Right ventricle myocardium superior (tissue), 1 donor: ENCODE results near the gene MBD3. TPM values are rescaled to one million over a fixed set of nuclear protein-coding genes. Genes with fewer than 3 reads are reported as not detected.
"Not testable (repeated sequence)": the region's sequence is repeated elsewhere in the genome, so short reads cannot be mapped to it uniquely, and the experiment has no call there.

Source experiments
- ATAC-seq: fragments of 200-7000 bp; cut with Tn5 transposase; one replicate; pipeline ENCODE4 v1.9.1; 2020; ENCODE audit warnings: mild to moderate bottlenecking; ENCODE audit not compliant: poor library complexity
- DNase-seq: peaks from one replicate; pipeline ENCODE4 v3.0.0-alpha.2; 2020
- intact Hi-C: fragments of 100-400 bp; cut with DNase I; formaldehyde crosslinking; loops from one replicate; pipeline ENCODE4 v1.11.2; 2022
- total RNA-seq: library from RNA; stranded (reverse); fragmentation: NEBNext Ultra II Directional; extraction: Animal tissue kit (Norgen Biotek cat#: 25700); gene quantifications from one replicate; pipeline ENCODE4 v1.2.1, GENCODE V29; 2021
- donor health status: DM: no; HTN: yes; CAD: no; lungs with severe emphysema.

Gene MBD3
- total RNA-seq, 1 donor from 2014 or later, result 52.4 TPM

DNA sequence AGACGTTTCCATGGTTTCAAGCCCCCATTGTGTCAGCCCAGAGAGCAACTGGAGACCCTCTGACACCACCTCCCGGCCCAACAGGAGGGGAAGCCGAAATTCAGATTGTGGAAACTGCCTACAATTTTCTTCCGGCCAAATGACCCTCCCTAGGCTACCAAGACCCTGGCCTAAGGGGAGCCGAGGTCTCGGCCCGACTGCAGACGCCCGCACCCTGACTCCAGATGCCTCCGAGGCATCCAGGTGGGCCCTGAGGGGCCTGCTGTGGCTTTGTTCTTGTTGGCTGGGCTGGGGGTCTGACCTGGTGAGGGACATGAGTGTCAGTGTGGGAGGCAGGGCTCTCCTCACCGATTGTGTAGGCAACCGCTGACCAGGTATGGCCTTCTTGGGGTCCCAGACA lies 34.1 kb downstream of the MBD3 start:
- ATAC-seq (no peak), DNase-seq (no peak)
- intact Hi-C loops, result no loop called here

DNA sequence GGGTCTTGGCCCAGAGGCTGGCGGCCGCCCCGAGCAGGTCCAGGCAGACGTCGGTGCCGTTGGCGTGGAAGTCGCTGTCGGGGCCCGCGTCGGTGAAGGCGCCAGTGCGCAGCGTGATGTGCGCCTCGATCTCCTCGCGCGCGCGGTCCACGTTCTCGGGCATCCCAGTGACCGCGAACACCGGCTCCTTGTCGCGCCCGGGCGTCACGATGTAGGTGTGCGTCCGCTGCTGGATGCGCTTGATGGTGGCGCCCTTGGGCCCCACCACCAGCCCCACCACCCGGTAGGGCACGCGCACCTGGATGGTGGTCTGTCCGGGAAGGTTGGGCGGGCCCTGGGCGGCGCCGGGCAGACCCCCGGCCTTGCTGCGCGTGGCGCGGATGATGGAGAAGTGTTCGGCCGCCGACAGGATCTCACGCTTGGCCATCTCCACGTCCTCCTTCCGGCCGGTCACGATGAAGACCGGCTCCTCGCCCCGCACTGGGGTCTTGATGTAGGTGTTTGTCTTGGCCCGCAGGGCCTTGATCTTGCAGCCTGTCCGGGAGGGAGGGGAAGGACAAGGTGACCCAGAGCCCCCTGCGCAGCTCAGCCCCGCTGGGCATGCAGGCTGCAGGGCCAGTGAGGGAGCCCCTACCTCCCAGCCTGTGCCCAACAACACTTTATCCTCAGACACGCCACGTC lies 36.1 kb downstream of the MBD3 start:
- ATAC-seq, result no peak
- intact Hi-C loops, result no loop called here
- no peak for DNase-seq

DNA sequence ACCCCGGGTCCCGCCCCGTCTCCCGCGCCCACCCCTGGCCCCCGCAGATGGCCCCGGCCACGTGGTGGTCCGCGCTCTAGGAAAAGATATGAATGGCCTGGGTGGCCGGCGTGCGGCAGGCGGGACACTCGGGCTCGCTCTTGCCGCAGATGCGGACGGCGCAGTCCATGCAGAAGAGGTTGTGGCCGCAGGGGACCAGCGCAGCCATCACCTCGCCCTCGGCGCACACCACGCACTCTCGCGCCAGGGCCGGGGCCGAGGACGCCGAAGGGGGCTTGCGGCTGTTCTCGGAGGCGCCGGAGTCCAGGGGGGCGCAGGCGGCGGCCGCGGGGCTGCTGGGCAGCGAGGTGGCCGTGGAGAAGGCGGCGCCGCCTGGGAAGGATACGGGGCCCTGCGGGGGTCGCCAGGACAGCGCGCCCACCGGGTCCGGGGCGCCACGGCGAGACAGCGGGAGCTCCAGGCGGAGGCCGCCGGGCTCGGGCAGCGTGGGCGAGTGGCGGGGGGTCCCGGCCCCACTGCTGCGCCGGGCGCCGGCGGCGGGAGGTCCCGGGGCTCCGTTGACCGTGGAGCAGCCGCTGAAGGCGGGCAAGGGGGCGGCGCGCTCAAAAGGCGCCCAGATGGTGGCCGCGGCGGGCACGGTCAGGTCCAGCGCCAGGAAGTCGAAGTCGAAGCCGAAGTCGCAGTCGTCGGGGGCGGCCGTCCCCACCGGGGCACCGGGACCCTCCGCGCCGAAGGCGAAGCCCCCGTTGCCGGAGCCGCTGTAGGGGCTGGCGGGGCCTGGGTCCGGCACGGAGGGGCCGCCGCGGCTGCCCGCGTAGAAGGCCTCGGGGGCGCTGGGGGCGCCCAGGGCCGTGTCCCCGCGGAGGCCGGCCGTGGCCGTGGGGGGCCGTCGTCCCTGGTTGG lies 36.9 kb downstream of the MBD3 start:
- DNase-seq (no peak), ATAC-seq (no peak)
- intact Hi-C loops, result no loop called here

DNA sequence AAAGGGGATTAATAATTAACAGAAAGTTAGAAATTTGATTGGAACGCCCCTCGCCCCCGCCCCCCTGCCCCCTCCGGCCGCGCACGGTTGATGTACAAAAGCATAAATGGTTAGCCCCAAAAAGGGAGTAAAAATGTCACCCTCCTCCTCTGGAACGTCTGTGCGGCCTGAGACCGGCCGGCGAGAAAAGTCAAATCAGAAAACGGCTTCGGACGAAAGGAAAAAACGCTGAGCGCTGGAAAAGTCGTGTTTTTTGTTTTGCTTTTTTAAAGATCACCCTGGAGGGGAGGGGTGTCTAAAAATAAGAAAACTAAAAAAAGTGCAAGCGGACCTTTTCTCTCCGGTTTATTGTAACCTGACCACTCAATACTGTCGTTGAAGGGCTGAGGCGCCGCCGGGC lies 37.7 kb downstream of the MBD3 start:
- intact Hi-C loops, result no loop called here
- no peak for DNase-seq
- no peak for ATAC-seq

DNA sequence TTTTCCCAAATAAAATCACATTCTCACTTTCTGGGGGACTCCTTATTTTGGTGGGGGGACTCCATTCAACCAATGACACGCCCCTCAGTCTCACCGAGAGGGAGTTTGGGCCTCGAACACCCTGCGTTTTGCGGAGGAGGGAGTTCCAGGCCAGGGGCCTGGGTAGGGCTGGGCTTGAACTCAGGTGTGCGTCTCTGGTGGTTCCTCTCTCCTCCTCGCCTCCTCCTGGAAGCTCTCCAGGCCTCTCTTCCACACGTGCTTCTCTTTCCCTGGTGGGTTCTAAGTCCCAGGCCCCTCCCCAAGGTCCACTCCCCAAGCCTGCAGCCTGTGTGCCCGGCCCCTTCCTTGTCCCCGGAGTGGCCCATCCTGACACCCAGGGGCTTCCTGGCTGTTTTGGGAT lies 39.2 kb downstream of the MBD3 start:
- ATAC-seq (no peak), DNase-seq (no peak)
- intact Hi-C loops, result no loop called here

DNA sequence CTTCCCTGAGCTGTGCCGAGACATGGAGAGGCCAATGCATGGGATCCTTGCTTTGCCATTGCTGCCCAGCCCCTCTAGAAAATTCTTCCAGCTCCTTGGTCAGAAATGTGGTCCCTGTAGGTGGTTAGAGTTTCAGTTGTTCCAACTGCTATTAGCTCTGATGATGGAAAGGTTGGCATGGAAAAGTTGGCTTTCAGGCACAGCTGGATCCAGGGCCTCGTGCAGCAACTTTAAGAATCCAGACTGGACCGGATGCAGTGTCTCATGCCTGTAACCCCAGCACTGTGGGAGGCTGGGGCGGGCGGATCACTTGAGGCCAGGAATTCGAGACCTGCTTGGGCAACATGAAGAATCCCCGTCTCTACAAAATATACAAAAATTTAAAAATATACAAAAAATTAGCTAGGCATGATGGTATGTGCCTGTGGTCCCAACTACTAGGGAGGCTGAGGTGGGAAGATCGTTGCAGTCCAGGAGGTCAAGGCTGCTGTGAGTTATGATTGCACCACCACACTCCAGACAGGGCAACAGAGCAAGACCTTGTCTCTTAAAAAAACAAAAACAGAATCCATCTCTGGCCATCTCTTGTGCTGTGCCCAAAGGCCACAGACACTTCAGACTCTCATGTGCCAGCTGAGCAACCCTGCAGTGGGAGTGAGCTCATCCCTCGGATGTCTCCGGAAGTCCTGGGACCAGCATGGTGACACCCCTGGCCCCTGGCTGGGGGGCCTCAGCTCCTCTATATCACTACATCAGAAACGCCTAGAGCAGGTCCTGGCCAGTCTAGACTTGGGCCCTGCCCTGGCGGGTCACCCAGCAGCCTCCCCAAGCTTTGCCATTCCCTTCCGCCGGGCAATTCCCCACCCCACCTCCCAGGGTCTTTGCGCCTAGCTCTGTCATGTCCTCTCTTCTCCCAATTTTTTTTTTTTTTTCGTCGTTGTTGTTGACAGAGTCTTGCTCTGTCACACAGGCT lies 41.3 kb downstream of the MBD3 start:
- no peak for ATAC-seq
- intact Hi-C loops, result no loop called here
- DNase-seq, result no peak

DNA sequence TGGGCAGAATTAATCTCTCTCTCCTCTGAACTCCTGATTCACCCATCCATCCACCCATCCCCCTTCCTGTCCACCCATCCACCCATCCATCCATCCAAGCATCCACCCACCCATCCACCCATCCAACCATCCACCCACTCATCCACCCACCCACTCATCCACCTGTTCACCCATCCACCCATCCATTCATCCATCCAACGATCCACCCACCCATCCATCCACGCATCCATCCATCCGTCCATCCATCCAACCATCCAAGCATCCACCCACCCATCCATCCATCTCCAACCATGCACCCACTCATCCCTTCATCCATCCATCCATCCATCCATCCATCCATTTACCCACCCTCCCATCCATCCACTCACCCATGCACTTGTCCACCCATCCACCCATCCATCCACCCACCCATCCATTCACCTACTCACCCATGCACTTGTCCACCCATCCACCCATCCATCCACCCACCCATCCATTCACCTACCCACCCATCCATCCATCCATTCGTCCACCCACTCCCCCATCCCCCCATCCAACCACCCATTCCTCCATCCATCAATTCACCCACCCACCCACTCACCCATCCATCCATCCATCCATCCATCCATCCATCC lies 43.2 kb downstream of the MBD3 start:
- no peak for ATAC-seq

DNA sequence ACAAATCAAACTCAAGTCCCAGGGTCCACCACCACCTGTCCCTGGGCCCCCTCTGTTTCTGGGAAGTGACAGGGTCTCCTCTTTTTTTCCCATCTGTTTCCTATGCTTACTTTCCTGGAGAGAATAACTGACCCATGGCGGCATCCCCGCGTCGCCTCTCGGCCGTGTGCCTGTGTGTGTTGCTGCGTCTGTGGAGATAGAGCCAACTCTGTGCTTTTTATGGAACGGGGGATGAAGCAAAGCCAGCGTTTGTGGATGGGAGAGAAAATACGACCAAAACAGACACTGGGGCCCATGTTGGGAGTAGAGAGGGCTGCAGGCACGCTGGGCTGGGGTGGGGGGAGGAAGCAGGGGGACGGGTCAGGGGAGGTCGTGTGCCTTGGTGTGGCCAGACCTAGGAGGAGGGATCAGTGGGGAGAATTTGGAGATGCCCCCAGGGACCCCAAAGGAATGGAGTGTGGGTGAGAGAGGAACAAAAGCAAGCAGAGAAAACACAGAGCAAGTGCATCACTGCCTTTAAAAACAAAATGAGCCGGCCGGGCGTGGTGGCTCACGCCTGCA lies 52.2 kb downstream of the MBD3 start:
- no peak for DNase-seq
- peak; percentile 68 for ATAC-seq
- intact Hi-C loops, result no loop called here

More for the DNA sequence above, 43.2 kb downstream of the MBD3 start:
- DNase-seq, result no peak
- intact Hi-C loops, result no loop called here

DNA sequence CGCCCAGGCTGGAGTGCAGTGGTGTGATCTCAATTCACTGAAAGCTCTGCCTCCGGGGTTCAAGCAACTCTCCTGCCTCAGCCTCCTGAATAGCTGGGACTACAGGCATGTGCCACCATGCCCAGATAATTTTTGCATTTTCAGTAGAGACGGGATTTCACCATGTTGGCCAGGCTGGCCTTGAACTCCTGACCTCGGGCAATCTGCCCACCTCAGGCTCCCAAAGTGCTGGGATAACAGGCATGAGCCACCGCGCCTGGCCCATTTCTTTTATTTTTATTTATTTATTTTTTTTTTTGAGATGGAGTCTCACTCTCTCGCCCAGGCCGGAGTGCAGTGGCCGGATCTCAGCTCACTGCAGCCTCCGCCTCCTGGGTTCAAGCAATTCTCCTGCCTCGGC lies 52.9 kb downstream of the MBD3 start:
- DNase-seq, ATAC-seq, intact Hi-C loops: not testable (repeated sequence)

DNA sequence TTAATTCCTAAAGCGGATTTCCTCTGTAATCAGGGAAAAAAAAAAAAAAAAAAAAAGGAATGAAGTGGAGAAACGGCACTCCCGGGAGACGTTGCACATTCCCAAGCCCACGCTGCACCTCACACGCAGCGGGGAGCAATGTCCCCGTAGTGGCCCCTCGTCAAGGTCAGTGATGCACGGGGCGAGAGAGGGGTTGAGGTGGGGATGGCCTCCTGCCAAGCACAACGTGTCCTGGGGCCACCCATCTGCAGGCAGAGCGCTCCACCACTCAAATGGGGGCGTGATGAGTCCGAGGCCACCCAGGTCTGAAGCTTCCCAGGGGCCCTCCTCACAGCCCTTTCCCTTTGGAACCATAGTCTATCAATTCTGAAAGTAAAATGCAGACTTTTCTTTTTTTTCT lies 53.7 kb downstream of the MBD3 start:
- peak; percentile 15 for ATAC-seq
- intact Hi-C loops, result no loop called here
- no peak for DNase-seq

DNA sequence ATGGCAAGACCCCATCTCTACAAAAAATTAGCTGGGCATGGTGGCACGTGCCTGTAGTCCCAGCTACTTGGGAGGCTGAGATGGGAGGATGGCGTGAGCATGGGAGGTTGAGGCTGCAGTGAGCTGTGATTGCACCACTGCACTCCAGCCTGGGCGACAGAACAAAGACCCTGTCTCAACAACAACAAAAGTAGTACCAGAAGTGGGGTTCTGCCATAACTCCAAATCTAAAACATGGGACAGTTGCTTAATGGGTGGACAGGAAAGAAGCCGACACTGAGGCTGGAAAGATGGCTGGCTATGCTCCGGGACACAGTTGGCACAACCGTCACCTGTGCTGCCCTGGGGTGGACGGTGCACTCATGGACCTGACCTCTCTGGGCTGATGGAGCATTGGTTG lies 57.0 kb downstream of the MBD3 start:
- DNase-seq, intact Hi-C loops, ATAC-seq: not testable (repeated sequence)

DNA sequence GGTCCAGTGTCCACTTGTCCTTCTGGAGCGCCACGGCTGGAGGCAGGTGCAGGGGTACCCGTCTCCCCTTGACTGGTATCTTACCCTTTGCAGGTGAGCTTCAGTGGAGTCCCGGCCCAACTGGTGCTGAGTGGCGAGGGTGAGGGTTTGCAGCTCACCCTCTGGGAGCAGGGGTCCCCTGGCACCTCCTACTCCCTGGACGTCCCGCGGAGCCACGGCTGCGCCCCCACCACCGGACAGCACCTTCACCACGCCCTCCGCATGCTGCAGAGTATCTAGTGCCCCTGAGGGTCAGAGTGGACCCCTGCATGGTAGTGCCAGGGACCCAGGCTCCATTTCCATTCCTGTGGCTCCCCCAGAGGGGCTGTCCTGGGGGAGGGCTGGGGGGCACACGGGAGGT lies 57.7 kb downstream of the MBD3 start:
- ATAC-seq, result no peak
- no peak for DNase-seq
- intact Hi-C loops, result no loop called here

DNA sequence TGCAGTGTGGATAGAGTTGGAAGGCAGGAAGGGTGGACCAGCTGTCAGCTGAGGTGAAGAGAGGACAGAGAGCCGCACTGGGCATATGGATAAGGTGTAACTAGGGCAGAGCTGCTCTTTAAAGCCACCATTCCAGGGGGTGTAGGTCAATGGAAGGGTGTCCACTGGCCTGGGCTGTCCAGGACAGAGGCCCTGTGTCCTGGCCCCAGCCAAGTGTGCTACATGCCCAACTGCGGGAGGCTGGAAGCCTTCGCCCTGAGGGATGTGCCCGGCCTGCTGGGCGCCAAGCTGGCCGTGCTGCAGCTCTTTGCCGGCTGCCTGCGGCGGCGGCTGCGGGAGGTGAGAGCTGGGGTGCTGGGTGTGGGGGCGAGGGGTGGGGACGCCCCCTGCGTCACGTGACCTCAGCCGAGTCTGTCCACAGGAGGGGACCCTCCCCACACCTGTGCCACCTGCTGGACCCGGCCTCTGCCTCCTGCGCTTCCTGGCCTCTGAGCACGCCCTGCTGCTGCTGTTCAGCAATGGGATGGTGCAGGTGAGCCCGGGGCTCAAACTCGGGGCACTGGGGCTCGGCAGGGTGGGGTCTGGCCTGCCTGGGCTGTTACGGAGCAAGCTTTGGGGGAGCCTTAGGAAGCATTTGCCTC lies 59.0 kb downstream of the MBD3 start:
- no peak for DNase-seq

DNA sequence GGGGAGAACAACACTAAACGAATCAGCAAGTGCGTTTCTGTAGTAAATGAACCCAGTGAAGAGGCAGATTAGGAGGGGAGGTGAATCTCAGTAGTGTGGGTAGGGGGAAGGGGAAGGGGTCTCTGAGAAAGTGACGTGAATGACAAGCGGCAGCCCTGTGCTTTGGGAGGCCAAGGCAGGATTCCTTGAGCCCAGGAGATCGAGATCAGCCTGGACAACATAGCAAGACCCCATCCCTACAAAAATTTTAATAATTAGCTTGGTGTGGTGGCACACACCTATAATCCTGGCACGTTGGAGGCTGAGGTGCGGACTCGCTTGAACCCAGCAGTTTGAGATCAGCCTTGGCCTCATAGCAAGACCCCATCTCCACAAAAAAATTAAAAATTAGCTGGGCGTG lies 60.7 kb downstream of the MBD3 start:
- ATAC-seq (no peak), DNase-seq (no peak)
- intact Hi-C loops, result no loop called here

More for the DNA sequence above, 59.0 kb downstream of the MBD3 start:
- no peak for ATAC-seq
- intact Hi-C loops, result no loop called here

DNA sequence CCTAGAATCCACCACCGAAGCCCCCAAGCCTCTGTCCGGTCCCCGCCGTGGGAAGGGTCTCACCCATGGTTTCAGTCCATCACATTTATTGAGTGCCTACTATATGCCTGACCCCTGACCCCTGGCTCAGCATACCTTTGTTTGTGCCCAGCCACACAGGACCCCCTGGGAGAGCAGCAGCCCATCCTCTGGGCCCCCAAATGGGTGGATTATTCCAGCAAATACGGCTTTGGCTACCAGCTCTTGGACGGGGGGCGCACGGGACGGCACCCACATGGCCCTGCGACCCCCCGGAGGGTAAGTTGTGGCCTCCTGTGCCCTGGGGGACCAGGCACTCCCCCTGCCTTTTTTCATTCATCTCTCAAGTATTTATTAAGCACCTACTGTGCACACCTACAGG lies 61.1 kb downstream of the MBD3 start:
- intact Hi-C loops, result no loop called here
- ATAC-seq (no peak), DNase-seq (no peak)

DNA sequence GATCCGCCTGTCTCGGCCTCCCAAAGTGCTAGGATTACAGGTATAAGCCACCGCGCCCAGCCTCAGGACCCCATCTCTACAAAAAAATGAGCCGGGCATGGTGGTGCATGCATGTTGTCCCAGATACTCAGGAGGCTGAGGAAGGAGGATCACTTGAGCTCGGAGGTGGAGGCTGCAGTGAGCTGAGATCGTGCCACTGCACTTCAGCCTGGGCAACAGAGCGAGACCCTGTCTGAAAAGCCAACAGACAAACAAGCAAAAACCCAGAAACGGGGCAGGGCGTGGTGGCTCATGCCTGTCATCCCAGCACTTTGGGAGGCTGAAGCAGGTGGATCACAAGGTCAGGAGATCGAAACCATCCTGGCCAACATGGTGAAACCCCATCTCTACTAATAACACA lies 61.8 kb downstream of the MBD3 start:
- intact Hi-C loops, ATAC-seq, DNase-seq: not testable (repeated sequence)

DNA sequence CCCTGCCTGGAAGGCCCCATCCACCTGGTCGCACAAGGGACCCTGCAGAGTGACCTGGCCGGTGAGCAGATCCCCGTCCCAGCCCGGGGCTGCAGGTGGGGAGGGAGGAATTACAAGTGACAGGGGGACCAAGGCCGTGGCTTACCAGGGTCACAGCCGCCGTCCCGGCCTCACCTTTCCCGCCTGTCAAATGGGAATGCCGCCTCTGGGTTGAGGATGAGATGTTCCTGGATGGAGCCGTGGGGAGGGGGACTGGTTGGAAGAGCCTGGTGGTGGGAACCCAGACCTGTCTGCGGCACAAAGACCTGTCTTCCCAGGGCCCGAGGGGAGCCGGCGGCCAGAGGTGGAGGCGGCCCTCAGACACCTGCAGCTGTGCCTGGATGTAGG lies 63.2 kb downstream of the MBD3 start:
- ATAC-seq (no peak), DNase-seq (no peak)
- intact Hi-C loops, result no loop called here
